ENCODE measurements around the gene COL23A1. TPM values are rescaled to one million over a fixed set of nuclear protein-coding genes. Genes with fewer than 3 reads are reported as not detected.

COL23A1 gene
- total and polyA plus RNA-seq, 2 experiments from 2014 or later = 4.8 to 8.2 TPM

GRCh38 chr5:178595750-178596149 lies 5.6 kb upstream of the COL23A1 start:
- no peaks in the 10 kb centered on the region for H4K20me1 ChIP-seq (replicated peaks; ENCODE audit: insufficient read depth)
- H3K9me2 ChIP-seq (ENCODE audit: insufficient read depth) = no peaks in the 10 kb centered on the region
- H3F3A ChIP-seq (replicated peaks; ENCODE audit: low read depth) = no peaks in the 10 kb centered on the region
- H3K36me3 ChIP-seq (ENCODE audit: insufficient read depth) = peaks cover 7% of the 10 kb centered on the region; the same call in 1 of the 2 replicates
- no peaks in the 10 kb centered on the region for H3K27me3 ChIP-seq (ENCODE audit: insufficient read depth)
- H3K4me1 ChIP-seq (ENCODE audit: insufficient read depth) = no peaks in the 10 kb centered on the region
- TF ChIP-seq NANOG (IDR thresholded peaks at IDR 0.05; ENCODE audit: borderline replicate concordance) = no peak
- TF ChIP-seq, protein P1, sequence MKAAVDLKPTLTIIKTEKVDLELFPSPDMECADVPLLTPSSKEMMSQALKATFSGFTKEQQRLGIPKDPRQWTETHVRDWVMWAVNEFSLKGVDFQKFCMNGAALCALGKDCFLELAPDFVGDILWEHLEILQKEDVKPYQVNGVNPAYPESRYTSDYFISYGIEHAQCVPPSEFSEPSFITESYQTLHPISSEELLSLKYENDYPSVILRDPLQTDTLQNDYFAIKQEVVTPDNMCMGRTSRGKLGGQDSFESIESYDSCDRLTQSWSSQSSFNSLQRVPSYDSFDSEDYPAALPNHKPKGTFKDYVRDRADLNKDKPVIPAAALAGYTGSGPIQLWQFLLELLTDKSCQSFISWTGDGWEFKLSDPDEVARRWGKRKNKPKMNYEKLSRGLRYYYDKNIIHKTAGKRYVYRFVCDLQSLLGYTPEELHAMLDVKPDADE (IDR thresholded peaks at IDR 0.05) = no peak
- H3K79me2 ChIP-seq (replicated peaks; ENCODE audit: insufficient read depth) = no peaks in the 10 kb centered on the region
- Mint-ChIP-seq H3K27ac (no peak overlapping the region), H3K27me3 (ENCODE audit: insufficient read depth, low read depth, poor library complexity) (peaks cover 7% of the 10 kb centered on the region), H3K4me3 (no peak overlapping the region), H3K9me3 (peaks cover 34% of the 10 kb centered on the region), H3K36me3 (ENCODE audit: low read depth) (peaks cover 44% of the 10 kb centered on the region), H3K4me1 (peaks cover 13% of the 10 kb centered on the region)
- no peak overlapping the region for H2AFZ ChIP-seq
- H3K4me3 ChIP-seq = no peak overlapping the region
- ATAC-seq (no peak), DNase-seq (ENCODE audit: low spot score) (no peak)
- H3K4me2 ChIP-seq = no peak overlapping the region
- H3K27ac ChIP-seq (ENCODE audit: low read depth) = no peak overlapping the region

- Histone ChIP-seq H3K4me3 (no peak overlapping the region), H3K4me1 (ENCODE audit: insufficient read depth) (no peaks in the 10 kb centered on the region), H3K36me3 (ENCODE audit: insufficient read depth) (peaks cover 7% of the 10 kb centered on the region; the same call in 1 of the 2 replicates), H3K27me3 (ENCODE audit: insufficient read depth) (no peaks in the 10 kb centered on the region), H3K9me2 (ENCODE audit: insufficient read depth) (no peaks in the 10 kb centered on the region), H2AFZ (no peak overlapping the region), H3K27ac (ENCODE audit: low read depth) (no peak overlapping the region), H4K20me1 (replicated peaks; ENCODE audit: insufficient read depth) (no peaks in the 10 kb centered on the region), H3K79me2 (replicated peaks; ENCODE audit: insufficient read depth) (no peaks in the 10 kb centered on the region), H3F3A (replicated peaks; ENCODE audit: low read depth) (no peaks in the 10 kb centered on the region), H3K4me2 (no peak overlapping the region)
- peaks cover 7% of the 10 kb centered on the region for H3K27me3 Mint-ChIP-seq (ENCODE audit: insufficient read depth, low read depth, poor library complexity)
- H3K36me3 Mint-ChIP-seq (ENCODE audit: low read depth) = peaks cover 41% of the 10 kb centered on the region
- H3K27ac Mint-ChIP-seq = no peak overlapping the region
- ATAC-seq (no peak), DNase-seq (ENCODE audit: low spot score) (no peak)
- H3K4me3 Mint-ChIP-seq = no peak overlapping the region
- peaks cover 15% of the 10 kb centered on the region for H3K4me1 Mint-ChIP-seq
- peaks cover 34% of the 10 kb centered on the region for H3K9me3 Mint-ChIP-seq
- TF ChIP-seq, protein P2, sequence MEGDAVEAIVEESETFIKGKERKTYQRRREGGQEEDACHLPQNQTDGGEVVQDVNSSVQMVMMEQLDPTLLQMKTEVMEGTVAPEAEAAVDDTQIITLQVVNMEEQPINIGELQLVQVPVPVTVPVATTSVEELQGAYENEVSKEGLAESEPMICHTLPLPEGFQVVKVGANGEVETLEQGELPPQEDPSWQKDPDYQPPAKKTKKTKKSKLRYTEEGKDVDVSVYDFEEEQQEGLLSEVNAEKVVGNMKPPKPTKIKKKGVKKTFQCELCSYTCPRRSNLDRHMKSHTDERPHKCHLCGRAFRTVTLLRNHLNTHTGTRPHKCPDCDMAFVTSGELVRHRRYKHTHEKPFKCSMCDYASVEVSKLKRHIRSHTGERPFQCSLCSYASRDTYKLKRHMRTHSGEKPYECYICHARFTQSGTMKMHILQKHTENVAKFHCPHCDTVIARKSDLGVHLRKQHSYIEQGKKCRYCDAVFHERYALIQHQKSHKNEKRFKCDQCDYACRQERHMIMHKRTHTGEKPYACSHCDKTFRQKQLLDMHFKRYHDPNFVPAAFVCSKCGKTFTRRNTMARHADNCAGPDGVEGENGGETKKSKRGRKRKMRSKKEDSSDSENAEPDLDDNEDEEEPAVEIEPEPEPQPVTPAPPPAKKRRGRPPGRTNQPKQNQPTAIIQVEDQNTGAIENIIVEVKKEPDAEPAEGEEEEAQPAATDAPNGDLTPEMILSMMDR (conservative IDR thresholded peaks at IDR 0.05; ENCODE audit: low read depth in 2 of 2) = no peak
- TF ChIP-seq POLR2AphosphoS5 (IDR thresholded peaks at IDR 0.05; ENCODE audit: low read depth) = no peak
These were observed 5.0 kb upstream of the COL23A1 start for GRCh38 chr5:178595150-178595549.

DNA sequence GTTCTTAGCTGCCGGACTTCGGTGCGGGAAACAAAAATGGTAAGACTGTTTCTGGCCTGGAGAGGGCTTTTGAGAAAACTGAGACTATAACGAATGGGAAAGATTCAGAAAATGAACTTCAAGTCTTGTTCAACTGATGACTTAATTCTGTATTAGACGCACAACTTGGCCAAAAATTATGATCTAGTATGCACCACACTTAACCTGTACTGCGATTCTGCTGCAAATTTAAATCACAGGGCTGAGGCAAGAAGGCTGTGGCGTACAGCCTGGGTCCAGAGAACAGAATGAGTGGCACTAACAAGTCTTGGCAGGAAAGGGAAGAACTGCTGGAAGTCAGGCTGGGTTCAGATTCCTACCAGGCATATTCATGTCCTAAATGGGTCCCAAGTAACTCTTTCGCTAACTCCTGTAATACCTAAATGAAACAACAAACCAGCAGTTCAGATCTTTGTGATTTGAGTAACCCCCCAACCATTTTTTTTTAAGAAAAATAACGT lies 781 bp upstream of the COL23A1 start:
- peaks cover 20% of the 10 kb centered on the region for H3K36me3 Mint-ChIP-seq (ENCODE audit: low read depth)
- DNase-seq (ENCODE audit: low spot score) (no peak), ATAC-seq (no peak)
- Histone ChIP-seq H4K20me1 (replicated peaks; ENCODE audit: insufficient read depth) (no peaks in the 10 kb centered on the region), H3K79me2 (replicated peaks; ENCODE audit: insufficient read depth) (peaks cover 10% of the 10 kb centered on the region; the same call in 1 of the 2 replicates), H3K27me3 (ENCODE audit: insufficient read depth) (peaks cover 25% of the 10 kb centered on the region), H3F3A (replicated peaks; ENCODE audit: low read depth) (peaks cover 6% of the 10 kb centered on the region; the same call in 1 of the 2 replicates), H3K4me2 (peak overlapping the region; percentile 79; the same call in 1 of the 2 replicates), H3K4me3 (peak overlapping the region; percentile 60), H3K9me2 (ENCODE audit: insufficient read depth) (no peaks in the 10 kb centered on the region), H3K4me1 (ENCODE audit: insufficient read depth) (peaks cover 18% of the 10 kb centered on the region), H2AFZ (no peak overlapping the region), H3K36me3 (ENCODE audit: insufficient read depth) (peaks cover 7% of the 10 kb centered on the region; the same call in 1 of the 2 replicates), H3K27ac (ENCODE audit: low read depth) (no peak overlapping the region)
- H3K27ac Mint-ChIP-seq = no peak overlapping the region
- peaks cover 20% of the 10 kb centered on the region for H3K9me3 Mint-ChIP-seq
- peak overlapping the region; percentile 79 for H3K4me3 Mint-ChIP-seq
- peaks cover 33% of the 10 kb centered on the region for H3K4me1 Mint-ChIP-seq
- peaks cover 32% of the 10 kb centered on the region for H3K27me3 Mint-ChIP-seq (ENCODE audit: insufficient read depth, low read depth, poor library complexity)
- TF ChIP-seq ZNF114 (CRISPR knock-in tag; IDR thresholded peaks at IDR 0.05) = no peak
- TF ChIP-seq REST (IDR thresholded peaks at IDR 0.05; ENCODE audit: unreplicated experiment) = no peak
- no peak for TF ChIP-seq ZNF331 (CRISPR knock-in tag; IDR thresholded peaks at IDR 0.05; ENCODE audit: low read depth)

All from GM23338 (cell line).